GM21619 (cell line): ENCODE measurements around the gene RGS17.
A peak's percentile ranks its signal among the peaks of the same experiment; 100 is the strongest.
"Not testable (repeated sequence)": the region's sequence is repeated elsewhere in the genome, so short reads cannot be mapped to it uniquely, and the experiment has no call there.

Experiments
- ATAC-seq: cut with Tn5 transposase; IDR thresholded peaks from one replicate; pipeline ENCODE4 v1.9.1; 2021; ENCODE audit not compliant: unreplicated experiment

The RGS17 gene

GRCh38 chr6:153126218-153126617 lies 4.9 kb downstream of the RGS17 start:
- ATAC-seq: no peak

GRCh38 chr6:153125032-153125431 lies 6.0 kb downstream of the RGS17 start:
- ATAC-seq: no peak

- peak; percentile 64 for ATAC-seq
These were observed 7.3 kb downstream of the RGS17 start for GRCh38 chr6:153123801-153124200.

- ATAC-seq: no peak
These were observed 9.8 kb downstream of the RGS17 start for GRCh38 chr6:153121311-153121710.

GRCh38 chr6:153117986-153118879 lies 12.8 kb downstream of the RGS17 start:
- ATAC-seq: peak; percentile 99

GRCh38 chr6:153111082-153111481 lies 20.0 kb downstream of the RGS17 start:
- not testable (repeated sequence) for ATAC-seq

- ATAC-seq: not testable (repeated sequence)
These were observed 20.5 kb downstream of the RGS17 start for GRCh38 chr6:153110612-153111011.

GRCh38 chr6:153108315-153108714 lies 22.8 kb downstream of the RGS17 start:
- no peak for ATAC-seq

GRCh38 chr6:153106021-153106420 lies 25.1 kb downstream of the RGS17 start:
- no peak for ATAC-seq

- ATAC-seq: no peak
These were observed 26.9 kb downstream of the RGS17 start for GRCh38 chr6:153104220-153104619.

GRCh38 chr6:153103319-153103655 lies 27.8 kb downstream of the RGS17 start:
- ATAC-seq: no peak

GRCh38 chr6:153102605-153103318 lies 28.3 kb downstream of the RGS17 start:
- no peak for ATAC-seq

GRCh38 chr6:153101461-153101860 lies 29.6 kb downstream of the RGS17 start:
- no peak for ATAC-seq

- ATAC-seq: no peak
These were observed 31.4 kb downstream of the RGS17 start for GRCh38 chr6:153099636-153100035.

GRCh38 chr6:153096792-153097191 lies 34.3 kb downstream of the RGS17 start:
- ATAC-seq: no peak

- ATAC-seq: no peak
These were observed 35.1 kb downstream of the RGS17 start for GRCh38 chr6:153096031-153096430.

- ATAC-seq: peak; percentile 82
These were observed 38.7 kb downstream of the RGS17 start for GRCh38 chr6:153092082-153093013.

- ATAC-seq: no peak
These were observed 40.7 kb downstream of the RGS17 start for GRCh38 chr6:153090241-153090930.

GRCh38 chr6:153088796-153089195 lies 42.3 kb downstream of the RGS17 start:
- no peak for ATAC-seq

- no peak for ATAC-seq
These were observed 43.6 kb downstream of the RGS17 start for GRCh38 chr6:153087436-153087835.
